Renal cortical epithelial cell (primary cell): Measurements from ENCODE around the gene TMEM79. TPM values are rescaled to one million over a fixed set of nuclear protein-coding genes. Genes with fewer than 3 reads are reported as not detected.

ENCODE experiments used
- DNase-seq: peaks from one replicate; pipeline ENCODE4 v3.0.0-alpha.2; 2011; ENCODE audit warnings: low read depth
- total RNA-seq: library from RNA; depleted of rRNA; stranded (reverse); fragments of >200 nt; gene quantifications from 2 replicates; pipeline ENCODE4 v1.2.3, GENCODE V29; 2014

The TMEM79 gene, protein sequence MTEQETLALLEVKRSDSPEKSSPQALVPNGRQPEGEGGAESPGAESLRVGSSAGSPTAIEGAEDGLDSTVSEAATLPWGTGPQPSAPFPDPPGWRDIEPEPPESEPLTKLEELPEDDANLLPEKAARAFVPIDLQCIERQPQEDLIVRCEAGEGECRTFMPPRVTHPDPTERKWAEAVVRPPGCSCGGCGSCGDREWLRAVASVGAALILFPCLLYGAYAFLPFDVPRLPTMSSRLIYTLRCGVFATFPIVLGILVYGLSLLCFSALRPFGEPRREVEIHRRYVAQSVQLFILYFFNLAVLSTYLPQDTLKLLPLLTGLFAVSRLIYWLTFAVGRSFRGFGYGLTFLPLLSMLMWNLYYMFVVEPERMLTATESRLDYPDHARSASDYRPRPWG
- total RNA-seq: 0.52 and 1.6 TPM in 2 replicates

DNA sequence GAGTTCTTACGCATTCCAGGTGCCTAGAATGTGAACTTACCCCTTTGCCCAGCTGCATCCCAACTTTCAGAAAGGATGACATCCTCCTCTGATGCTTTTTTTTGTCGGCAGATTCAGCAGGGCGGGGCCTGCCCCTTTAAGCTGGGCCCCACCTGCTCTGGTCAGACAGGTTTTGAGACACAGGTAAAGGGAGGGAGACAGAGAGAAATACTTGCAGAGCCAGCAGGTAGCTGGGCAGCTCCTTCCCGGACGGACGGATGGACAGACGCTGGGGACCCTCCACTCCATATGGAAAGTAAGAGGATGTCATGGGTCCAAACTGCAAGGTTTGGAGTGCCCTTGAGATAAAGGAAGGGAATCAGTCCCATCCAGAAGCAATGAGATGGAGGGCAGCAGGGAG is at the start of gene TMEM79:
Gene TMEM79 (plus strand): TSS at position 214 of the 400 bp plus-strand sequence. CDS start 902 bp downstream, outside the sequence.
- DNase-seq: no peak

DNA sequence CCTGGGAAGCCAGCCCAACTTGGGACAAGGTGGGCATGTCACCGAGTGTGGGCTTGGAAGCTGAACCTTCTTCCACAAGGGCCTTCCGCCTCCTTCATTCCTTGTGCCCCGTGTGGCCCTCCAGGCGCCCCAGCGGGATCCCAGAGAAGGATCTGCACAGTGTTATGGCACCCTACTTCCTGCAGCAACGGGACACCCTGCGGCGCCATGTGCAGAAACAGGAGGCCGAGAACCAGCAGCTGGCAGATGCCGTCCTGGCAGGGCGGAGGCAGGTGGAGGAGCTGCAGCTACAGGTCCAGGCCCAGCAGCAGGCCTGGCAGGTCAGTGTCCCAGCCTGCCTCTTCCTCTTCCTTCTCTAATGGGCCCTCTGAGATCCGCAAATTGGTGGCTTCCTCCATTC is 48.0 kb upstream of the TMEM79 start:
- DNase-seq: no peak

DNA sequence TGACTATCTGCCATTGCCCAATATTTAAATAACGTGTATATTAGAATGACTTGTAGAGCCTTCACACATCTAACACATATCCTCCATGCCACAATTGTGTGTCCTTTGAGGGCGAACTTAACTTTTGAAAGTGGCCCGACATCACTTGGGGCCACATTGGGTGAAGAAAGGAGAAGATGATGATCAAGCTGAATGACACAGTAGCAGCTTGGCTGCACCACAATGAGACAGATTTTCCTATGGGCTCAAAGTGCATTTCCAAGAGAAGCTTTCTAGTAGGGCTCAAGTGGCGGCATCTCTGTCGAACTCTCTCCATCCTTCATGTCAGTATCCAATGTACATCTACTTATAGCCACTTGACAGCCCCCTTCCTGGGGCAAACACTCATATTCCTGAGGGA is 45.9 kb upstream of the TMEM79 start:
- DNase-seq: no peak

DNA sequence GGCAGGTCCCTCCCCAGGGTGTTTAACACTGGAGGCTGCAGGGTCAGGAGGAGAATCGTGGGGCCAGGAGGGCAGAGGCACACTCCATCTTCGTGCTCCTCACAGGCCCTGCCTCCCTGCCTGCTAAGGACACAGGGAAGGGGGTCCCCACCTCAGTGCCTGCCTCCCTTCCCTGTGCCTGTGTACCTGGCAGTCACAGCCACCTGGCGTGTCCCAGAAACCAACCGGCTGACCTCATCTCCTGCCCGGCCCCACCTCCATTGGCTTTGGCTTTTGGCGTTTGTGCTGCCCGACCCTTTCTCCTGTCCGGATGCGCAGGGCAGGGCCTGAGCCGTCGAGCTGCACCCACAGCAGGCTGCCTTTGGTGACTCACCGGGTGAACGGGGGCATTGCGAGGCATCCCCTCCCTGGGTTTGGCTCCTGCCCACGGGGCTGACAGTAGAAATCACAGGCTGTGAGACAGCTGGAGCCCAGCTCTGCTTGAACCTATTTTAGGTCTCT is 42.8 kb upstream of the TMEM79 start:
- DNase-seq: no peak

DNA sequence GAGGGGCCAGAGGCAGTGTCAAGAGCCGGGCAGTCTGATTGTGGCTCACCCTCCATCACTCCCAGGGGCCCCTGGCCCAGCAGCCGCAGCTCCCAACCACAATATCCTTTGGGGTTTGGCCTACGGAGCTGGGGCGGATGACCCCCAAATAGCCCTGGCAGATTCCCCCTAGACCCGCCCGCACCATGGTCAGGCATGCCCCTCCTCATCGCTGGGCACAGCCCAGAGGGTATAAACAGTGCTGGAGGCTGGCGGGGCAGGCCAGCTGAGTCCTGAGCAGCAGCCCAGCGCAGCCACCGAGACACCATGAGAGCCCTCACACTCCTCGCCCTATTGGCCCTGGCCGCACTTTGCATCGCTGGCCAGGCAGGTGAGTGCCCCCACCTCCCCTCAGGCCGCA is 42.2 kb upstream of the TMEM79 start, which contains the start of gene BGLAP:
Gene BGLAP (plus strand): TSS at position 259 of the 400 bp plus-strand sequence. CDS start 48 bp downstream, at position 307.
- DNase-seq: no peak

DNA sequence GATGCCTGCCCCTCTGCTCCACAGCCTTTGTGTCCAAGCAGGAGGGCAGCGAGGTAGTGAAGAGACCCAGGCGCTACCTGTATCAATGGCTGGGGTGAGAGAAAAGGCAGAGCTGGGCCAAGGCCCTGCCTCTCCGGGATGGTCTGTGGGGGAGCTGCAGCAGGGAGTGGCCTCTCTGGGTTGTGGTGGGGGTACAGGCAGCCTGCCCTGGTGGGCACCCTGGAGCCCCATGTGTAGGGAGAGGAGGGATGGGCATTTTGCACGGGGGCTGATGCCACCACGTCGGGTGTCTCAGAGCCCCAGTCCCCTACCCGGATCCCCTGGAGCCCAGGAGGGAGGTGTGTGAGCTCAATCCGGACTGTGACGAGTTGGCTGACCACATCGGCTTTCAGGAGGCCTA is 41.4 kb upstream of the TMEM79 start:
- no peak for DNase-seq

DNA sequence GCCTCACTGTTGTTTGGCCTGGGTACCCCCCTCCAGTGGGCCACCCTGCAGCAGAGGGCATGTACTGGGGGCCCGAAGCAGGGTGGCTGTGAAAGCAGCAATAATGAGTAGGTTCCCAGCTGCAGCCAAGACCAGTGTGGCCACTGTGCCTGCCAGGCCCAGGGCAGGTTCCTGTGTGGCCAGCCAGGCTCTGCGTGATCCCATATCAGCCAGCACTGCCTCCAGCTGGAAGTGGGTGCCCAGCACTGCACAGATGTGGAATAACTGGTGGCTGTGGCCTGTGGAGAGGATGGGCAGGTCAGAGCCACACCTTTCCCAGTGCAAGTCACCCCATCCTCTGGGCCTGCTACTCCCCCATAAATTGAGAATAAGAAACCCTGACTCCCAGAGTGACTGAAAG is 40.0 kb upstream of the TMEM79 start:
- DNase-seq: no peak

DNA sequence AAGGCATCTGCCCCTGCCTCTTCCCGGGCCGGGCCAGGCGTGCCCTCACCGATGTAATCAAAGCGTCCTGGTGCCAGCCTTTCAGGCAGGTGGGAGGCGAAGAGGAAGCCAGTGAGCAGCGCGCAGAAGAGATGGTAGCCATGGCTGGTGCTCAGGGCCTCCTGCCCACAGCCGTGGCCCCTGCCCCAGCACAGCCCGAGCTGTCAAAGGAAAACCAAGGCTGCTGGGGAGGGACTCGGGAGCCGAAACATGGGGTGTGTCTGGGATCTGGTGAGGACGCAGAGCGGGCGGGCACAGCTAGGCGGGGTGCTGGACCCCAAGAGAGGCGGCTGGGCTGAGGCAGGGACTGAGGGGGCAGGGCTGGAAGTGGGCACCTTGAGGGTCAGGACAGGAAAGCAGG is 39.4 kb upstream of the TMEM79 start:
- no peak for DNase-seq

DNA sequence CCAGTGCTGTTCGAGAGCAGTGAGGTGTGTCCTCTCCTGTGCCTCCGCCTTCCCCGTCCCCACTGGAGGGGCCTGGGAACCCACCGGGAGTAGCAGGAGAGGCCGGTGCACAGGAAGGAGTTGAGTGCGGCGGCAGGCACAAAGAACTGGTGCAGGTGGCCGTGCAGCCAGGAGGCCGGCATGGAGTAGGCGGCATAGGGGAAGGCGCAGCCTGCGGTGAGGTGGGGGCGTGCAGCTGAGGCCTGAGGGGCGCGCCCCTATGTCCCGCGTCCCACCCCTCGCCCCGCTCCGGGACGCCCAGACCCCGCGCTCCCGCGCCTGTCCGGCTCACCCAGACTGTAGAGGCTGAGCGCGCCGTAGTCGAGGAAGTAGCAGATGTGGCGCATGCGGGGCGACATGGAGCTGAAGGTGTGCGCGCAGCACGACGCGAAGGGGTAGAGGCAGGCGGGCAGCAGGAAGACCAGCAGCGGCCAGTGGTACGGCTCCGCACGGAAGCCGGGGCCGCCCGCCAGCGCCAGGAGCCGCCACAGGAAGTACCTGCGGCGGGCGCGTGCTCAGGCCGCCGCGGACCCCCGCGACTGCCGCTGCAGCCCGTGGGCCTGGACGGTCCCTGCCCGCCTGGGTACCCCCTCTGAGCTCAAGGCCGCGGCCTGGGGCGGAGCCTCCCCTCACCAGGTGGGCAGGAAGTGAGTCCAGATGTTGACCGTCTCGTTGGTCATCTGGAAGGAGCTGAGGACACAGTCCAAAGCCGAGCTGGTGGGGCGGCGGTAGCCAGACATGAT is 38.5 kb upstream of the TMEM79 start:
- DNase-seq: no peak

DNA sequence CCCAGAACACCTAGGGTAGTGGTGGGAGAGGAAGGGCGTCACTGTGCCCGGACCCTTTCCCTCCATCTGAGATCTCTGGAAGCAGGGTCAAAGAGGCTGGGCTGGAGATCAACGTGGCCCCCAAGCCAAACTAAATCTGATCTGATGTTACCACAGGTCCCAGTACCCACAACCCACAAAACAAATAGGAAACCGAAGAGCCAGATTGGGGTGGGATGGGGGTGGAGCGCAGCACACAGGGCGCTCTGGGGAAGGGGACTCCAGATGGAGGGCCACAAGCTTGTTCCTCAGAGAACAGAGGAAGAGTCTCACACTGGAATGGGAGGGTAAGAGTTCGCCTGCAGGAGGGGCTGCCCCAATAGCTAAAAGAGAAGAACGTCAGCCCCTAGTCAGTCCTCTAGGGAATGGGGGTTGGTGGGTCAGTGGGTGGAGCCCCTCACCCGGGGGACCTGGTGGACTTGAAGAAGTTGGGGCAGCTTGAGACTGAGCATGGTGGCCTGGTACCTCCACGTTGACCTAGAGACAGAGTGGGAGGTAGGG is 37.8 kb upstream of the TMEM79 start:
- no peak for DNase-seq

DNA sequence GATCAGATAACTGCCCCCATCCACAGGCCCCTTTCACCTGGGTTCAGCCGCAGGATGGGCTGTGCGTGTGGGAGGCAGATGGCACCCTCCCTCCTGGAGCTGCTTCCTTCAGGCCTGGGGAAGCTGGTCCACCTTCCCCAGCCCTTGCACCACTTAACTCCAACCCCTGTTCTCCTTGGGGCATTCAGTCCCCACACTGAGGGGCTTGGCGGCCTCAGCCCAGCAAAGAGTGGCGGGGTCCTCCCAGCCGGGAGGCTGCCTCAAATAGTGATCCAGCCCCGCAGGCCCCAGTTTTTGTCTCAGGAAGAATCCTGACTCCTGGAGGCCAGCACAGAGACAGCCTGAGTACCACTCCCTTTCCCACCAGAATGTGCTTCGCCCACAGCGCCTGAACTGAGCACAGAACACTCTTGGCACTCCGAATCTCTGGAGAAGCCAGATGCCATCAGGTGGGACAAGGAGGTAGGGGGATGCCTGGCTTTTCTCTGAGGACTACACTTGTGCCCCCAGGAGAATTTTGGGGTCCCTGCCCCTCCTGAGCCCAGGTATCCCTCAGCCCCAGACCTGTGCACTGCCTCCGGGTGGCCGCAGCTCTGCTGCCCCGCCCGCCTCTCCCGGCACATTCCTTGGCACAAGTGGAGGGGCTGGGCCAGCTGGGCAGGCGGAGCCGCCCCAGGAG is 37.2 kb upstream of the TMEM79 start:
- DNase-seq: no peak

DNA sequence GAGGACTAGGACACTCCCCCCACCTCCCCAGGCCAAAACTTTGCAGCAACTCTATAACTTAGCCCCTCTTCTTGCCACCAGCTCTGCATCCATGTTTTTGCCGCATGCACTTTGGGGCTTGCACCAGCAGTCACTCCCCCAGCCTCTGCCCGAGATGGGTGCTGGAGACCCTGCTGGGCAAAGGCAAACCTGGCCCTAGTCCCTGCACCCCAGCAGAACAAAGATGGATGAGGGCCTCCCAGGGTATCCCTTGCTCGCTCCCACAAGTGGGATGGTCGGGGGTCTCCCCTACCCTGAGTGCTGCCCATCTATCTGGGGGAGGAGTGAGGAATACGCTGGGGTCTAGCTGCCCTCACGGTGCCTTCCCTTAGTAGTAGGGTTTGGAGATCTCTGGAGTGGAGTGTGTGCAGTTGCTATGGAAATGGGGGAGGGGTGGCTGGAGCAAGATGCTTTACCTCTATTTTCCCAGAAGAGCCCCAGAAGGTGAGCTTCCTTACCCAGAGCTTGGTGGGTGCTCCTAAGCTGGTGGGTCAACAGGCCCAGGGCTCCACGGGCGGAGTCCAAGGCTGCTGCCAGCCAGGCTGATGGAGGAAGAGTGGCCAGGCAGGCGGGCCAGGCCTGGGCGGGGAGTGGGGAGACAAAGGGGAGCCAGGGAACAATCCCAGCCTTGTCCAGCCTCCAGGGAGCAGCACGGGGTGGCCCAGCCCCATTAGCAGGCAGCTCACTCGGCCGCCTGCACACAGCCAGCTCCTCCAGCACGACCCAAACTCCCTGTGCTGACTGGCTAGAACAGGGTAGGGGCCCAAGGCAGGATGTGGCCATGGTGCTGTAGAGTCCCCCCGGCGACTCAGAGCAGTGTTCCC is 36.4 kb upstream of the TMEM79 start, which contains the start of gene PAQR6:
Gene PAQR6 (minus strand): TSS at position 597 of the 863 bp plus-strand sequence. CDS start 1,325 bp downstream, outside the sequence.
- DNase-seq: no peak

DNA sequence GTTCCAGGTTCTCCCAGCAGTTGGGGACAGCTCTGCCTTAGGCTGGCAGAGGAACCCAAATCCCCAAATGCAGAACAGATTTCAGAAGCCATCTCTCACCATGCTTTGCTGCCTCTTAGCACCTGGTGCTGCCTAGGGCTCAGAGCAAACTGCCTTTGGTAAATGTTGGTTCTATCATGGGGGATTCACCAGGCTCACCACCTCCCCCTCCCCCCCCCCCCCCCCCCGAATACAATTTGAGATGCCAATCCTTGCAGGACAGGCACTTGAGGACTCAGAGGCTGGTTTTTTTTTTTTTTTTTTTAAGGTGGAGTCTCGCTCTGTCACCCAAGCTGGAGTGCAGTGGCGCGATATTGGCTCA is 35.8 kb upstream of the TMEM79 start:
- DNase-seq: no peak

DNA sequence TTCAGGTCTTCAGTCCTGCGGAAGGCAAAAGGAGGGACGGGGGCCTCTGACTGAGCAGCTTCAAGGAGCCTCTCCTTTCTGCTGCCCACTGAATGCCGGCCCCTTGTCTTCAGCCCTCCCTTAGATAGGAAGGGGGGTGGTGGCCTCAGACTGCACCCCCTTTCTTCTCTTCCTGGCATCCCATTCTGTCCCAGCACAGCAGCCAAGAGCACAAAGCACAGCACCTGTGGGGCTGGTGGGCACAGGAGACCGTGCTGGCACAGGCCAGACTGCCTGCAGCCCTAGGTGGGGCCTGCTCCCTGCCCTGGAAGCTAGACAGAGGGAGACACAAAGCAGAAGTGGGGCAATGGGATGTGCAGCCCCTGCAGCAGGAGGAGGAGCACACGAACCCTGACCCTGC is 34.5 kb upstream of the TMEM79 start:
- no peak for DNase-seq

DNA sequence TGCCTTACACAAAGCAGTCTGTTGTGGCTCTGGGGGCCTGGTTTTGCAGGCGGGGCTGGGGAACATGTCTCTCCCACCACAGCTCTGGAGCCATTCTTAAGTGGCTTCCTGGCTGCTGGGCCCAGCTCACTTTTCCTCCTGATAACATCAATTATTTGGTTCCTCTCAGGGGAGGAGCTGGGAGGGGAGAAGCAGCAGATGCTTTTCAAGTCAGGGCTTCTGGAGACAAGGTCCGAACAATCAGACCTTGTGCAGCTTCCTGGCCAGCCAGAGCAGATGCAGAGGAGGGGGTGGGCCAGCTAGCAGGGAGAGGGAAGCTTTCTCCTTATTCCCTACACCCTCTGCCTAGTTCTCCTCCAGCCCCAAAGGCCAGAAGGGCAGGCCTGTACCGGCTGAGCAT is 32.6 kb upstream of the TMEM79 start:
- DNase-seq: no peak

DNA sequence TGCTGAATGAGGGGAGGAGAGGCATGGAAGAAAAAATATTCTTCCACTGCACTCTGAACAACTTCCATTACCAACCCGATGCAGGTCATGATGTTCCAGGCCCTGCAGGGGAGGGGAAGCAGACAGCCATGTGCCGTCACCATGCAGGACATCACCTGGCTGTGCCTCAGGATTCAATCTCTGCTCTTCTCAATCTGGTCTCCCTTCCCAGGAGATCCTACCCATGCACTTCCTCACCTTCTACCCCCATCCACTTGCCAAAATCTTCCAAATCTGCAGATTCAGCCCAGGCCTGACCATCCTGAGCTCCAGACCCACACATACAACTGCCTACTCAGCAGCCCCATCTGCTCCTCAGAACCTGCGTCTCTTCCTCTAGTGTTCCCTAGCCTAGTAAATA is 30.5 kb upstream of the TMEM79 start:
- no peak for DNase-seq

DNA sequence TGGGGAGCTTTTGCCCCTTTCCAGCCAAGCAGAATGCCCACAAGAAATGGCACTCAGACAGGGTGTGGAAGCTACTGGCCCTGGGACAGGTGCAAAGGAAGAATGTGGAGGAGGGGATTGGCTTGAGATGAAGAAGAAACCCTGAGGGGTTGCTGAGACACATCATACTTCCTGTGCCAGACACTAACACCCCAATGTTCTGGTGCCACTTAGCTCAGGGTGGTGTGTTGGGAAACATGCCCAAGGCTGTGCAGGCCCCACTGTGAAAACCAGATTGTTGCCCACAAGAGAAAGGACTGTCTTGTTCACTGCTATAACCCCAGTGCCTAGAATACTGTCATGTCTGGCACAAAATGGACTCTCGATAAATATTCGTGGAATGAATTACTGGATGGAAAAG is 26.4 kb upstream of the TMEM79 start:
- DNase-seq: no peak

DNA sequence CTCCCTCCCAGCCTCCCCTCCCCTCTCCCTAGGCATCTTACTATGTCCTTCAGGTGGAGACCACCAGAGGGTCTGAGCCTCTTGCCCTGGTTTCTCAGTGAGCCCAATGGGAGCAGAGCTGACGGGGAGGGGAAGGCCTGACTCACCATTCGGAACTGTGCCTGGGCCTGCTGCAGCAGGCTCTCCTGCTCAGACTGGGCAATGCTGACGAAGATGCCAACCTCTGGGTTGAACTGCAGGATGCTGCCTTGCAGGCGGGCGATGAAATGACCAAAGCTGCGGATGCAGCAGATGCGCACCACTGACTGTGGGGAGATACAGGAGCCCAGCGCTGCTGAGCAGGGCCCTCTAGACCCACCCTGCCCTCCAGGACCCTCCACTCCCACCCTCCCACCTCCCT is 25.3 kb upstream of the TMEM79 start:
- DNase-seq: no peak

DNA sequence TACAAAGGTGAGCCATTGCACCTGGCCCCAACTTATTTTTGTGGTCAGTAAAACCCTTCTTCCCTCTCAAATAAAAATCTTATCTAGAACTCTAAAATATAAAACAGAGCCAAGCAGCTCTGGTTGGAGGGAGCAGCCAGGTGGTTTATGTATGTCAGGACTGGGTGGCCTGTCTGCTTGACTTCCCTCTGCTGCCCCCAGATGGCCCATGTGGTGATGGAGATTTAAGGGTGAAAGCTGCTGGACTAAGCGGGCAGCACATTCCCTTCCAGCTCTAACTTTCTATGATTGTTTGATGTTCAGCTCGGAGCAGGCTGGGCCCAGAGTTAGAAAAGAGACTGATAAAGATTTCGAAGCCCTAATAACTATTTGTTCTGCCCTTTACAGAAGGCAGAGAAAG is 24.3 kb upstream of the TMEM79 start:
- DNase-seq: no peak

DNA sequence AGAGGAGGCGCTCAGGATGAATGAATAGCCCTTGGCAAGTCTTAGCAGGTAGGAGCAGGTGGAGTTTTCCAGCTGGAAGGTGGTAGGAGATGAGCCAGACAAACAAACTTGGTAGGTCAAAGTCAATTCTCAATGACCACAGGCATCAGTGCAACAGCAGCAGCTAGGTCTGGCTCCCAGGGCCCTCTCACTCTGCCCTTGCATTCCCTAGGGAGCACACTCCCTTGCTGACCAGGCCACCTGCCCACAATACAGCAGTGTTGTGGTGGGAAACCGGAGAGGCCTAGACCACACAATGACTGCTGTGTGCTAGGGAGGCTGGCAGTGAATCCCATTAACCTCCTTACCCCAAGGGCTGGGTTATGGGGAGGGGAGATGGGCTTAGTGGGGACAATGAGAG is 23.2 kb upstream of the TMEM79 start:
- no peak for DNase-seq
